HUES48 (cell line): ENCODE data around the gene TAPT1.

Experiments
- H3K27ac ChIP-seq: one replicate; pipeline ENCODE4 v1.7.0; 2013; ENCODE audit warnings: low read depth, low read length, inconsistent platforms
- H3K27me3 ChIP-seq: 2 replicates; pipeline ENCODE4 v1.6.1; 2013; ENCODE audit warnings: mild to moderate bottlenecking, low read length; ENCODE audit not compliant: control insufficient read depth, insufficient read depth
- H3K36me3 ChIP-seq: 2 replicates; pipeline ENCODE4 v1.6.1; 2013; ENCODE audit warnings: low read length; ENCODE audit not compliant: control insufficient read depth, insufficient read depth
- H3K4me1 ChIP-seq: 2 replicates; pipeline ENCODE4 v1.6.1; 2013; ENCODE audit warnings: mild to moderate bottlenecking, low read length; ENCODE audit not compliant: control insufficient read depth, insufficient read depth
- H3K4me3 ChIP-seq: 2 replicates; pipeline ENCODE4 v1.5.1; 2013; ENCODE audit warnings: mild to moderate bottlenecking, low read depth, low read length
- H3K9ac ChIP-seq: 2 replicates; pipeline ENCODE4 v1.6.1; 2013; ENCODE audit warnings: mild to moderate bottlenecking, low read depth, low read length, moderate library complexity
- H3K9me3 ChIP-seq: 2 replicates; pipeline ENCODE4 v1.6.1; 2013; ENCODE audit warnings: low read length; ENCODE audit not compliant: control insufficient read depth, insufficient read depth

The TAPT1 gene

DNA sequence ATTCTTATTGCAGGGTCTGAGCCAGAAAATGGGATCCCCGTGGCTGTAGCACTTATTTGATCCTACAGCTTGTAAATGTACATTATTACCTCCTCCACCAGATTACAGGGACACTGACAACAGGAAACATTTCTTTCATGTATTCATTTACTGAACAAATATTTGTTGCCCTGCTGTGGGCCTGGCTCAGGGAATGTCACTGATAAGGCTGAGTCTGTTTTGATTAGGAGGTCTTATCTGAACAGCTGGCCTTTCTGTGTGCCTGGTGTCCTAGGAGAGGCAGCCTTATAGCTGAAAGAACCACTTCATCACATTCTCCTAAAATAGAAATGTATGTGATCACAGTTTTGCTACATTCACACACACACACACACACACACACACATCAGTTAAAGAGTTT lies 96.9 kb downstream of the TAPT1 start:
- Histone ChIP-seq H3K9me3 (no peaks in the 10 kb centered on the region), H3K27ac (no peak overlapping the region), H3K27me3 (no peaks in the 10 kb centered on the region), H3K36me3 (no peaks in the 10 kb centered on the region), H3K4me1 (no peaks in the 10 kb centered on the region), H3K9ac (no peak overlapping the region), H3K4me3 (no peak overlapping the region)

DNA sequence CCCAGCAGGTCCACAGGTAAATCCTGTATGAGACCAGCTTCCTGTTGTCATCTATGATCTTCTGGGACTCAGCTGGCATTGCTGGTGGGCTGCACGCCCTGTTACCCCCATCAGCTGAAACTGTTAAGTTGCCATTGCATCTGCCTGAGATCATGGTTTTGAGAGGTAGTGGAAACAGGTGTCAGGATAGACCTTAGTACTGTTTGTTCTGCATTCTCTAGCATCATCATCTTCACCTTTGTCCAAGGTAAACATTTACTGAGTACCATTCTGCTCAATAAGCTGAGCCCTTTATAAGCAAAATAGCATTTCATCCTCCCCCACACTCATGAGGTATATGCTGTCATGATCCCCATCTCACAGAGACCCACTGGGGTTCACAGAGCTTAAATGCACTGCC lies 99.6 kb downstream of the TAPT1 start:
- H3K9me3 ChIP-seq, result no peaks in the 10 kb centered on the region
- H3K36me3 ChIP-seq, result no peaks in the 10 kb centered on the region
- no peak overlapping the region for H3K9ac ChIP-seq
- H3K27me3 ChIP-seq, result no peaks in the 10 kb centered on the region
- no peak overlapping the region for H3K4me3 ChIP-seq
- no peaks in the 10 kb centered on the region for H3K4me1 ChIP-seq
- H3K27ac ChIP-seq, result no peak overlapping the region

DNA sequence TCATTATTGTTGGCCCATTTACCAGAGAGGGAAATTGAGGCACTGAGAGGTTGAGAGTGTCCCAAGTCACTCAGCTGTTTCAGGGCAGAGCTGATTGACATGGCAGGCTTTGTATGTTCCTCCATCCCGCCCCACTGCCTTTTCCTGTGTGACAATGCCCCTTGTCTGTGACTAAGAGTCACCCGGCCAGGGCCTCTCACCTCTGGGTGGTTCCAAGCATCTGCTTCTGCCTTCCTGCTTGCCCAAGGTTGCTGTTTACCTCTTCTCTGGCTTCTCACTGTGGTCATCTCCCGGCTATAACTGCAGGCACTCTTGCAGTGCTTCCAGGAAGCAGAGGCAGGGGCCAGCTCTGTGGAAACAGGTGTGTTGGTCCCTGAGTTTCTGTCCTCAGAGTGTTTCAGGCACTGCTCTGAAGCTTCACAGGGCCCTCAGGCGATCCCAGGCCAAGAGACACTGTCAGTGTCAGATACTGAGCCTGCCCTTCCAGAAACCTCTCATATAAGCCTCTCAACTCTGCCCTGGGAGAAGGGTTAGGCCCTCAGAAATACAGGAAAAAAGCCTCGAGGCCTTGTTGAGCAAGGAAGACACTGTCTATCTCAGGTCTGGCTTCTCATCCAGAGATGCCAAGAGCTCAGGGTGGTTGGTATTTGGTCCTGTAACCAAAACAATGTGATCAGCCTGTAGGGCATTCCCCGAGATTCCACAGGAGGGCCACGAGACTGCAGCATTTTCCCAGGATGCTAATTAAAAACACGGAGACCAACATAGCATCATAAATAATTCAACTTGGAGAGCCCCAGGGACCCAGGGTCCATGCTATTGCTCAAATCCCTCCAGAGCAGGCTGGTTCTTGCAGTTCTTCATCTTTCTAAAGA lies 100.5 kb downstream of the TAPT1 start:
- H3K4me1 ChIP-seq, result no peaks in the 10 kb centered on the region
- no peak overlapping the region for H3K9ac ChIP-seq
- H3K27ac ChIP-seq, result no peak overlapping the region
- no peaks in the 10 kb centered on the region for H3K27me3 ChIP-seq
- H3K36me3 ChIP-seq, result no peaks in the 10 kb centered on the region
- H3K9me3 ChIP-seq, result no peaks in the 10 kb centered on the region
- no peak overlapping the region for H3K4me3 ChIP-seq

DNA sequence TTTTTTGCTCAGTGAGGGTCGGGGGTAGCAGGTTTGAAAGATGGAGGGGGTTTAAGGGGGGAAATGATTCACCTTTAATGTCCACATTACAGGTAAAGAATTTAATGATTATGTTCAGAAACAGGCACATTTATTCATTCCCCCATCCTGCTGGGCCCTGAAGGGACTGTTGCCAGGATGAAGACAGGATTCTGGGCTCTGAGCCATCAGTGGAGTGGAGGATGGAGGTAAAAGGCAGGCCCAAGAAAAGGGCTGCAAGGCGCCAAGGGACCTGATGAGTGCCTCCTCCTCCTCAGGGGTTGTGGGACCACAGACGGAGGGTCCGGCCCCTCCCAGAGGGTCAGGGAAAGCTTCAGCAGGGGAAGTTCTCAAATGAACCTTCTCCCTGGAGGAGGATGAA lies 102.0 kb downstream of the TAPT1 start:
- H3K27me3 ChIP-seq, result no peaks in the 10 kb centered on the region
- H3K4me1 ChIP-seq, result no peaks in the 10 kb centered on the region
- no peaks in the 10 kb centered on the region for H3K36me3 ChIP-seq
- H3K27ac ChIP-seq, result no peak overlapping the region
- no peak overlapping the region for H3K4me3 ChIP-seq
- H3K9me3 ChIP-seq, result no peaks in the 10 kb centered on the region
- H3K9ac ChIP-seq, result no peak overlapping the region

DNA sequence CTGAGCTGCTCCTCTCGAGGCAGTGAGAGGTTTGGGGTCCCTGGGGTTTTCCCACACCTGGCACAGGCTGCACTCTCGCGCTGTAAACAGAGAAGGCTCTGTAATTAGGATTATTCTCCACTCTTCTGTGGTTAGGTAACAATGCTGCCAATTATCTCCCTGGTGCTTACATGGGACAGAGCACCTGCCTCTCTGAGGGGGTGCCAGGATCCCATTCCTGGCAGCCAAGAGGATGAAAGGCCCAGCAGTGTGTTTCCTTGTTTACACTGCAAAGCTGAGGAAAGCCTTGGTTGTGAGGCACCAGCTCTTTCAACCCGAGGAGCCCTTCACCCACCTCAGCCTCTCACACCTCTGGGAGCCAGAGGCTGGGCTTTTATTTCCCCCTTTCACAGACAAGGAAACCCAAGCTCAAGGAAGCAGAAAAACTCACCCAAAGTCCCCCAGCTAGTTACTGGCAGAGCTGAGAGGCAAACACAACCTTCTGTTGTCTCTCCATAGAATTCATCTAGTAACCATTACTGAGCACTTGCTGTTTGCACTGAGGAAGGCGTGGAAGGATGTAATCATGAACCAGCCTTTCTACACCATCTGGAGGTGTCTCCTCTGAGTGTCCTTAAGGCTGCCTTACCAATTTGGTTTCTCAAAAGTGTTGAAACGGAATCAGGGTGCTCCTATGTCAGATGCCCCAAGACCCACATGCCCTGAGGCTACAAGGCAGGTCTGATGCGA lies 102.8 kb downstream of the TAPT1 start:
- Histone ChIP-seq H3K4me1 (no peaks in the 10 kb centered on the region), H3K36me3 (no peaks in the 10 kb centered on the region), H3K9me3 (no peaks in the 10 kb centered on the region), H3K27me3 (no peaks in the 10 kb centered on the region), H3K9ac (no peak overlapping the region), H3K27ac (no peak overlapping the region), H3K4me3 (no peak overlapping the region)

DNA sequence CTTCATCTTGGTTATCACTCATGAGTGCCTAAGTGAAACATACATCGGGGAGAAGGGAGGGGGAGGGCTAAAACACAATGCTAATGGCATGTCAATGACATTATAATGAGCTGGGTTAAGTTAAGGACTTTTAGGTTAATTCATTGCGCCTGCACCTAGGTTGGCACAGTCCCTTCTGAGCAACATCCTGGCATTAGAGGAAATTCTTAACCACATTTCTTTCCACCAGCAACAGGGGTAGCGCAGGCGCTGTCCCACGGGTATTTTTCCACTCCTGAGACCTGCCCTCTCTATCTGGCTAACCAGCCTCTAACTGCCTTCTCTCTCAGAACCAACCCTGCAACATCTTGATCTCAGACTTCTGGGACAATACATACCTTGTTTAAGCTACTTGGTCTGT lies 103.5 kb downstream of the TAPT1 start:
- Histone ChIP-seq H3K4me3 (no peak overlapping the region), H3K4me1 (no peaks in the 10 kb centered on the region), H3K27me3 (no peaks in the 10 kb centered on the region), H3K36me3 (no peaks in the 10 kb centered on the region), H3K9ac (no peak overlapping the region), H3K27ac (no peak overlapping the region), H3K9me3 (no peaks in the 10 kb centered on the region)

DNA sequence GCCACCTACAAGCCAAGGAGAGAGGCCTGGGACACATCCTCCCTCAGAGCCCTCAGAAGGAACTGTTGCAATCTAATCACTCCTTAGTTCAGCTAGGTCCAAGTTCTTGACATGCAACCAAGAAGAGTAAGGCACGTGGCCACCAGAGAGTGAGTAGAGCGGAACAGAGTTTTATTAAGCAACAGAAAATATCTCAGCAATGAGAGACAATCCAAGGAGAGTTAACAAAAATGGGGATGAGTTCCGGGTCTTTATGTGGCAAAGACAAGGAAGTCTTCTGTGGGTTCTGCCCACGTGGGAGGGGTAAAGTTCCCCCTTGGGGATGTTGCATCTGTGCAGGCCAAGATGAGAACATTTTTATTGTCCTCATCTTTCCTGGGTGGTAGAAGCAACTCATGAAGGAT lies 104.0 kb downstream of the TAPT1 start:
- Histone ChIP-seq H3K36me3 (no peaks in the 10 kb centered on the region), H3K4me3 (no peak overlapping the region), H3K9me3 (no peaks in the 10 kb centered on the region), H3K4me1 (no peaks in the 10 kb centered on the region), H3K9ac (no peak overlapping the region), H3K27ac (no peak overlapping the region), H3K27me3 (no peaks in the 10 kb centered on the region)

DNA sequence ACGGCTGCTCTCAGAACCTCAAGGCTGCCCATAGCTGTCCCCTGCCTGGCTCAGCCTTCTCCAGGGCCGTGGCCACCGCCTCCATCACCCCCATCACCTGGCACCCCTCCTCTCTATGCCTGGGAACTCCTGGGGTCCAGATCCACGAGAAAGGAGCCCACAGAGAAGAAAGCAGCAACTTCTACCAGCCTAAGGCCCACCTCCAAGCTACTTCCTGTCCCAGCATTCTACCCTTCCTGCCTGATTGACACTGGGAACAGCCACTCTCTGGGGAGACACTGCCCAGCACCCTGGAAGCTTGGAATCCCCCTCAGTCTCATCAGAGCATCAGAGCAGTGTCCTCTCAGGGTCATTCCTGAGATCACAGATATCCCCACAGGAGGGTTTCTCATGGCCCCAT lies 105.6 kb downstream of the TAPT1 start:
- no peaks in the 10 kb centered on the region for H3K4me1 ChIP-seq
- H3K9me3 ChIP-seq, result no peaks in the 10 kb centered on the region
- no peak overlapping the region for H3K9ac ChIP-seq
- no peak overlapping the region for H3K27ac ChIP-seq
- H3K36me3 ChIP-seq, result no peaks in the 10 kb centered on the region
- no peak overlapping the region for H3K4me3 ChIP-seq
- no peaks in the 10 kb centered on the region for H3K27me3 ChIP-seq

DNA sequence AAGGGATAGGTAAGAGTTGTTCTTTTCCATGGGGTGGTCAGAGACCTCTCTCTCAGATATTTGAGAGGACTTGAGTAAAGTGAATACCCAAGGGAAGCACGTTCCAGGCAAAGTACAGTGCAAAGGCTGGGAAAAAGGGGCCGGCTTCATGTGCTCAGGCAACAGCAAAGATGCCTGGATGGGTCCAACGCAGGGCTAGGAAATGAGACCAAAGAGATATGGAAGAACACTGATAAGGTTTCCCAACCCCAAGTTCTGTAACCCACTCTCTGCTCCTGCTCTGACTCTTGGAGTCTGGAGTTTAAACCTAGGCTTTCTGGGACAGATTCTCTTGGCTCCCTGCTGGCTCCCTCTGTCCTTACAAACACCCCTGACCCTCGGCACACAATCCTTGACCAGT lies 106.3 kb downstream of the TAPT1 start:
- Histone ChIP-seq H3K36me3 (no peaks in the 10 kb centered on the region), H3K4me1 (no peaks in the 10 kb centered on the region), H3K9ac (no peak overlapping the region), H3K4me3 (no peak overlapping the region), H3K27me3 (no peaks in the 10 kb centered on the region), H3K27ac (no peak overlapping the region), H3K9me3 (no peaks in the 10 kb centered on the region)

DNA sequence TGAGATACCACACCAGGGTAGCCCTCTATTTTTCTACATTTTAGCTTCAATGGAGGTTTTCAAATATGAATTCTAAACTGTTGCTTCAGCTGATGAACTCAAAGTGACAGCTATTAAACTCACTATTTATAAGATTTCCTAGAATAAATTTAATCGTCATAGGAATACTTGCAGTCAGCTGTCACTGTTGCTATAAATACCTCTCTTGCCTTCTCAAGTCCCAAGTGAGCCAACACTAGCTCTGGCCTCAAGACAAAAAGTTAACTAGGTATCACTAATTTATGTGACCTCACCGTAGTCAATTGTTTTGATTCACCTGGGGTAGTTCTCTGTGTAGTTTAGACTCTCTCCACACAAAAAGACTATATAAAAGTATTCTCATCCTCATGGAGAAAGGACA lies 108.2 kb downstream of the TAPT1 start:
- H3K27ac ChIP-seq, result no peak overlapping the region
- H3K9me3 ChIP-seq, result no peaks in the 10 kb centered on the region
- H3K27me3 ChIP-seq, result no peaks in the 10 kb centered on the region
- H3K4me3 ChIP-seq, result no peak overlapping the region
- no peaks in the 10 kb centered on the region for H3K4me1 ChIP-seq
- H3K36me3 ChIP-seq, result no peaks in the 10 kb centered on the region
- no peak overlapping the region for H3K9ac ChIP-seq

DNA sequence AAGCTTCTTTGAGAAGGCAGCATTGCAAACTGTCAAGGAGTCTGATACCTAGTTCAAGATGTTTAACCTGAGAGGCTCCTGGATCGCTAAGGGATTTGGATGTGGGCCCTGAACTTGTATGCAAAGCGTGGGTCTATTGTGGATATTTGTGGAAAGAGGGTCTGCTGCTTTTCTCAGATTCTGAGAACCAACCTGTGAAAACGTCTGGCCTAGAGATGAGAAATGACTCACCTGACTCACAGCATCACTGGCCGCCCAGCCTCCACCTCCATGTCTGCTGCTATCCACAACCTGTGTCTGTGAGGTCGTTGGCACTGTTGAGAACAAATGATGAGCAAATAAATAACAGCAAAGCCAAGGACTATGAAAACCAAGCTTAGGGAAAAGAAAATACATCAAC lies 109.1 kb downstream of the TAPT1 start:
- no peaks in the 10 kb centered on the region for H3K9me3 ChIP-seq

More for the DNA sequence above, 109.1 kb downstream of the TAPT1 start:
- Histone ChIP-seq H3K4me3 (no peak overlapping the region), H3K27ac (no peak overlapping the region), H3K27me3 (no peaks in the 10 kb centered on the region), H3K9ac (no peak overlapping the region), H3K36me3 (no peaks in the 10 kb centered on the region), H3K4me1 (no peaks in the 10 kb centered on the region)
